ENCODE results near the gene PRR15. TPM values are rescaled to one million over a fixed set of nuclear protein-coding genes. Genes with fewer than 3 reads are reported as not detected.

PRR15 gene
- total and polyA plus RNA-seq, 2 of the 8 experiments (the other 6 are each of a cell fraction or from before 2014, with no cell fraction given) = 4.9 to 7.9 TPM

- Histone ChIP-seq H4K91ac (replicated peaks; ENCODE audit: insufficient read length, low read length) (no peak overlapping the region), H3K27me3 (replicated peaks in 1 of 4; ENCODE audit: control insufficient read depth in 3 of 4, extremely low read depth in 1 of 4, insufficient read depth in 3 of 4, low read length in 3 of 4) (no peaks in the 10 kb centered on the region), H3K9ac (replicated peaks in 1 of 4; ENCODE audit: extremely low read depth in 1 of 4, low read depth in 3 of 4, low read length in 3 of 4) (no peak overlapping the region), H3K23me2 (ENCODE audit: low read depth, low read length) (no peaks in the 10 kb centered on the region), H3K4me3 (ENCODE audit: extremely low read depth in 1 of 4, insufficient read depth in 2 of 4, low read depth in 3 of 4, low read length in 4 of 4) (no peak overlapping the region), H2BK5ac (ENCODE audit: low read depth, low read length) (no peak overlapping the region), H3K4ac (replicated peaks; ENCODE audit: insufficient read length, low read depth, low read length) (no peak overlapping the region), H3K9me3 (ENCODE audit: insufficient read depth in 2 of 2, low read depth in 1 of 2, low read length in 1 of 2) (peaks cover 18 to 28% of the 10 kb centered on the region in 2 experiments), H2AFZ (ENCODE audit: low read length) (no peak overlapping the region), H2BK120ac (replicated peaks; ENCODE audit: low read depth, low read length) (no peak overlapping the region), H4K5ac (ENCODE audit: insufficient read length, low read depth, low read length) (no peak overlapping the region), H4K20me1 (replicated peaks in 1 of 2; ENCODE audit: control insufficient read depth in 1 of 2, insufficient read depth in 2 of 2, low read length in 2 of 2) (no peaks in the 10 kb centered on the region), H3K18ac (ENCODE audit: extremely low read depth, low read length) (no peak overlapping the region), H3K27ac (ENCODE audit: low read depth, low read length) (no peak overlapping the region), H3K79me1 (ENCODE audit: low read depth, low read length) (no peaks in the 10 kb centered on the region), H3K14ac (ENCODE audit: insufficient read length) (no peak overlapping the region), H4K8ac (ENCODE audit: extremely low read depth, insufficient read depth, low read length) (no peak overlapping the region), H2AK5ac (ENCODE audit: low read depth, low read length) (no peak overlapping the region), H3K36me3 (ENCODE audit: control insufficient read depth in 2 of 4, insufficient read depth in 4 of 4, low read length in 3 of 4) (peaks cover 0 to 3% (median 0%) of the 10 kb centered on the region in 4 experiments; a peak in 1 of 8 replicates), H3K23ac (ENCODE audit: insufficient read length) (no peak overlapping the region), H3K4me1 (replicated peaks in 1 of 4; ENCODE audit: control insufficient read depth in 3 of 4, insufficient read depth in 4 of 4, low read length in 3 of 4) (peaks cover 0 to 4% (median 3%) of the 10 kb centered on the region in 4 experiments; a peak in 4 of 7 replicates), H3K4me2 (ENCODE audit: insufficient read depth in 1 of 2, low read depth in 2 of 2, low read length in 2 of 2) (no peak overlapping the region), H3K79me2 (ENCODE audit: control insufficient read depth in 1 of 2, insufficient read depth in 2 of 2, low read length in 2 of 2) (no peaks in the 10 kb centered on the region), H2BK12ac (ENCODE audit: low read depth, low read length) (no peak overlapping the region), H2BK20ac (ENCODE audit: low read length) (no peak overlapping the region), H2BK15ac (ENCODE audit: low read length) (no peak overlapping the region), H3K56ac (replicated peaks; ENCODE audit: insufficient read length, low read depth, low read length) (no peak overlapping the region)
- ChIA-PET POLR2A (ENCODE audit: partially characterized antibody) (interaction anchor here (1.3 kb wide), 1 partner anchor 9 kb away, joined by 4 read pairs; no protein-coding TSS in a partner anchor), CTCF (ENCODE audit: partially characterized antibody) (interaction anchor here (1.4 to 1.5 kb wide), 2 partner anchors 14 to 38 kb away, joined by 3 read pairs; no protein-coding TSS in a partner anchor)
- no peak for FAIRE-seq
- DNase-seq (ENCODE audit: low read depth in 1 of 2, low spot score in 2 of 2) = no peak
- 84% methylated on average over 3 of the region's 3 CpGs; no CpG with 5 or more reads in 1 of the 2 experiments for WGBS, 2 experiments (ENCODE audit: extremely low coverage in 1 of 2, insufficient coverage in 1 of 2, insufficient read length in 1 of 2, insufficient replicate concordance in 2 of 2, low coverage in 1 of 2, low lambda C conversion rate in 2 of 2, missing lambda C conversion rate in 1 of 2)
- no peak for TF ChIP-seq ATF2 (IDR thresholded peaks at IDR 0.05; ENCODE audit: low read length)
- no peak for TF ChIP-seq E2F6 (IDR thresholded peaks at IDR 0.05)
- TF ChIP-seq SP1 (IDR thresholded peaks at IDR 0.05; ENCODE audit: low read depth, low read length) = no peak
- no peak for TF ChIP-seq RAD21 (IDR thresholded peaks at IDR 0.05 in 1 of 2, conservative IDR thresholded peaks at IDR 0.05 in 1 of 2; ENCODE audit: low read depth in 2 of 2, low read length in 2 of 2)
- no peak for TF ChIP-seq SRF (IDR thresholded peaks at IDR 0.05; ENCODE audit: low read depth, low read length)
- no peak for TF ChIP-seq CHD2 (IDR thresholded peaks at IDR 0.05; ENCODE audit: low read length)
- TF ChIP-seq MAX (IDR thresholded peaks at IDR 0.05) = no peak
- TF ChIP-seq NANOG (IDR thresholded peaks at IDR 0.05; ENCODE audit: insufficient read depth, low read depth, low read length, poor library complexity, severe bottlenecking) = no peak
- no peak for TF ChIP-seq KDM4A (IDR thresholded peaks at IDR 0.05; ENCODE audit: low read depth, low read length, severe bottlenecking)
- no peak for TF ChIP-seq RNF2 (IDR thresholded peaks at IDR 0.05; ENCODE audit: borderline replicate concordance, low read depth, low read length, missing control alignments, poor library complexity, severe bottlenecking)
These were observed 11.0 kb downstream of the PRR15 start for GRCh38 chr7:29574659-29575058.

All from H1 (cell line).